ENCODE measurements around the gene PARK7.
"Not testable (repeated sequence)": the region's sequence is repeated elsewhere in the genome, so short reads cannot be mapped to it uniquely, and the experiment has no call there.

Gene PARK7

GRCh38 chr1:7921796-7922195 lies 39.7 kb upstream of the PARK7 start:
- Histone ChIP-seq H3K27ac (ENCODE audit: low read depth, low read length) (no peak overlapping the region), H3K79me2 (ENCODE audit: insufficient read depth, low read length) (no peaks in the 10 kb centered on the region), H3K27me3 (ENCODE audit: low read length) (no peaks in the 10 kb centered on the region), H3K9me3 (ENCODE audit: insufficient read depth, low read length) (no peaks in the 10 kb centered on the region), H2AFZ (ENCODE audit: low read depth, low read length, severe bottlenecking) (no peak overlapping the region), H3K9ac (ENCODE audit: low read length) (no peak overlapping the region), H3K9me2 (replicated peaks; ENCODE audit: insufficient read depth, low read length) (no peaks in the 10 kb centered on the region), H3K4me3 (ENCODE audit: insufficient read depth, low read length, poor library complexity, severe bottlenecking) (no peak overlapping the region), H3K4me2 (ENCODE audit: low read depth, low read length, poor library complexity, severe bottlenecking) (no peak overlapping the region), H4K20me1 (ENCODE audit: low read depth, low read length) (no peaks in the 10 kb centered on the region), H3K36me3 (ENCODE audit: low read length) (no peaks in the 10 kb centered on the region), H3F3A (ENCODE audit: insufficient read depth) (no peaks in the 10 kb centered on the region)
- TF ChIP-seq, protein P1, sequence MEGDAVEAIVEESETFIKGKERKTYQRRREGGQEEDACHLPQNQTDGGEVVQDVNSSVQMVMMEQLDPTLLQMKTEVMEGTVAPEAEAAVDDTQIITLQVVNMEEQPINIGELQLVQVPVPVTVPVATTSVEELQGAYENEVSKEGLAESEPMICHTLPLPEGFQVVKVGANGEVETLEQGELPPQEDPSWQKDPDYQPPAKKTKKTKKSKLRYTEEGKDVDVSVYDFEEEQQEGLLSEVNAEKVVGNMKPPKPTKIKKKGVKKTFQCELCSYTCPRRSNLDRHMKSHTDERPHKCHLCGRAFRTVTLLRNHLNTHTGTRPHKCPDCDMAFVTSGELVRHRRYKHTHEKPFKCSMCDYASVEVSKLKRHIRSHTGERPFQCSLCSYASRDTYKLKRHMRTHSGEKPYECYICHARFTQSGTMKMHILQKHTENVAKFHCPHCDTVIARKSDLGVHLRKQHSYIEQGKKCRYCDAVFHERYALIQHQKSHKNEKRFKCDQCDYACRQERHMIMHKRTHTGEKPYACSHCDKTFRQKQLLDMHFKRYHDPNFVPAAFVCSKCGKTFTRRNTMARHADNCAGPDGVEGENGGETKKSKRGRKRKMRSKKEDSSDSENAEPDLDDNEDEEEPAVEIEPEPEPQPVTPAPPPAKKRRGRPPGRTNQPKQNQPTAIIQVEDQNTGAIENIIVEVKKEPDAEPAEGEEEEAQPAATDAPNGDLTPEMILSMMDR (IDR thresholded peaks at IDR 0.05; ENCODE audit: insufficient read depth, low read length, poor library complexity, severe bottlenecking), result no peak
- no peak for TF ChIP-seq EZH2phosphoT487 (conservative IDR thresholded peaks at IDR 0.05; ENCODE audit: low read length)

DNA sequence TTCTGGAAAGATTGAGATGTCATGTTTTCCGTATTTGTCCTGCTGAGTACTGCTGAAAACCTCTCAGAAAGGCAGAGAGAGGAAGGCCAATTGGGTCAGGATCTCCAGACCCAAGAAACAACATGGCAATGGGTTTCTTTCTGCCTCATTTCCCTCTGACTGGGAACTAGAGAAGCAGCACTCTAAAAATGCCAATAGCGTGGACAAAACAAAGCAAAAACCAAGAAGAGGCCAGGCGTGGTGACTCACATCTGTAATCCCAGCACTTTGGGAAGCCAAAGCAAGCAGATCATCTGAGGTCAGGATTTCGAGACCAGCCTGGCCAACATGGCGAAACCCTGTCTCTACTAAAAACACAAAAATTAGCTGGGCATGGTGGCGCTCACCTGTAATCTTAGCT lies 39.2 kb upstream of the PARK7 start:
- Histone ChIP-seq H3K27ac (ENCODE audit: low read depth, low read length) (no peak overlapping the region), H2AFZ (ENCODE audit: low read depth, low read length, severe bottlenecking) (no peak overlapping the region), H3K9ac (ENCODE audit: low read length) (no peak overlapping the region), H3K36me3 (ENCODE audit: low read length) (no peaks in the 10 kb centered on the region), H4K20me1 (ENCODE audit: low read depth, low read length) (no peaks in the 10 kb centered on the region), H3F3A (ENCODE audit: insufficient read depth) (no peaks in the 10 kb centered on the region), H3K9me3 (ENCODE audit: insufficient read depth, low read length) (no peaks in the 10 kb centered on the region), H3K4me2 (ENCODE audit: low read depth, low read length, poor library complexity, severe bottlenecking) (no peak overlapping the region), H3K79me2 (ENCODE audit: insufficient read depth, low read length) (no peaks in the 10 kb centered on the region), H3K27me3 (ENCODE audit: low read length) (no peaks in the 10 kb centered on the region), H3K4me3 (ENCODE audit: insufficient read depth, low read length, poor library complexity, severe bottlenecking) (no peak overlapping the region), H3K9me2 (replicated peaks; ENCODE audit: insufficient read depth, low read length) (no peaks in the 10 kb centered on the region)
- no peak for TF ChIP-seq EZH2phosphoT487 (conservative IDR thresholded peaks at IDR 0.05; ENCODE audit: low read length)
- TF ChIP-seq, protein P1 (IDR thresholded peaks at IDR 0.05; ENCODE audit: insufficient read depth, low read length, poor library complexity, severe bottlenecking), result no peak

GRCh38 chr1:7927061-7927460 lies 34.5 kb upstream of the PARK7 start:
- H3K4me3 ChIP-seq (ENCODE audit: insufficient read depth, low read length, poor library complexity, severe bottlenecking); H3K36me3 ChIP-seq (ENCODE audit: low read length); H3K9me2 ChIP-seq (replicated peaks; ENCODE audit: insufficient read depth, low read length): not testable (repeated sequence)

DNA sequence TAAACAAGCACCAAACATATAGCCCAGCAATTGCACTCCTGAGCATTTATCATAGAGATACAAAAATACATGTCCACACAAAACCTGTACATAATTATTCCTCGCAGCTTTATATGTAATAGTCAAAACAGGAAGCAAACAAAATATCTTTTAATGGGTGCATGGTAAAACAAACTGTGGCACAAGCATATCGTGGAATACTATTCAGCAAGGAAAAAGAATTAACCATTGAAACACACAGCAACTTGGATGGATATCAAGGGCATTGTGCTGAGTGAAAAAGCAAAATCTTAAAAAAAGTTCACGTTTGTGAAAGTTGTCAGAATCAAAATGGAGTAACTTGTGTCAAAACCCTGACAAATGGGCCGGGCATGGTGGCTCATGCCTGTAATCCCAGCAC lies 33.3 kb upstream of the PARK7 start:
- TF ChIP-seq, protein P1 (IDR thresholded peaks at IDR 0.05; ENCODE audit: insufficient read depth, low read length, poor library complexity, severe bottlenecking), result no peak
- no peak for TF ChIP-seq EZH2phosphoT487 (conservative IDR thresholded peaks at IDR 0.05; ENCODE audit: low read length)
- H3K9me2 ChIP-seq (replicated peaks; ENCODE audit: insufficient read depth, low read length), result no peaks in the 10 kb centered on the region

More at GRCh38 chr1:7927061-7927460, 34.5 kb upstream of the PARK7 start:
- H3K79me2 ChIP-seq (ENCODE audit: insufficient read depth, low read length); H2AFZ ChIP-seq (ENCODE audit: low read depth, low read length, severe bottlenecking); H3K4me2 ChIP-seq (ENCODE audit: low read depth, low read length, poor library complexity, severe bottlenecking); H3K9ac ChIP-seq (ENCODE audit: low read length); H3F3A ChIP-seq (ENCODE audit: insufficient read depth); H3K27me3 ChIP-seq (ENCODE audit: low read length); H3K27ac ChIP-seq (ENCODE audit: low read depth, low read length); H3K9me3 ChIP-seq (ENCODE audit: insufficient read depth, low read length); H4K20me1 ChIP-seq (ENCODE audit: low read depth, low read length): not testable (repeated sequence)

More for the DNA sequence above, 33.3 kb upstream of the PARK7 start:
- Histone ChIP-seq H3K9me3 (ENCODE audit: insufficient read depth, low read length) (no peaks in the 10 kb centered on the region), H4K20me1 (ENCODE audit: low read depth, low read length) (no peaks in the 10 kb centered on the region), H3K79me2 (ENCODE audit: insufficient read depth, low read length) (no peaks in the 10 kb centered on the region), H2AFZ (ENCODE audit: low read depth, low read length, severe bottlenecking) (no peak overlapping the region), H3K4me3 (ENCODE audit: insufficient read depth, low read length, poor library complexity, severe bottlenecking) (no peak overlapping the region), H3F3A (ENCODE audit: insufficient read depth) (no peaks in the 10 kb centered on the region), H3K27ac (ENCODE audit: low read depth, low read length) (no peak overlapping the region), H3K36me3 (ENCODE audit: low read length) (no peaks in the 10 kb centered on the region), H3K9ac (ENCODE audit: low read length) (no peak overlapping the region), H3K4me2 (ENCODE audit: low read depth, low read length, poor library complexity, severe bottlenecking) (no peak overlapping the region), H3K27me3 (ENCODE audit: low read length) (no peaks in the 10 kb centered on the region)

Data from SU-DHL-6 (cell line).